NCI-H2081 (cell line): ENCODE results near the gene S100Z.
A peak's percentile ranks its signal among the peaks of the same experiment; 100 is the strongest.
"Not testable (repeated sequence)": the region's sequence is repeated elsewhere in the genome, so short reads cannot be mapped to it uniquely, and the experiment has no call there.

Experiments used
- DNase-seq, 2 experiments: peaks; one replicate each; lab custom pipeline; 2025; lab: John Stamatoyannopoulos, UW

Gene S100Z

GRCh38 chr5:76874088-76874581 lies 24.3 kb downstream of the S100Z start:
- DNase-seq: peak; percentile 14 to 67

DNA sequence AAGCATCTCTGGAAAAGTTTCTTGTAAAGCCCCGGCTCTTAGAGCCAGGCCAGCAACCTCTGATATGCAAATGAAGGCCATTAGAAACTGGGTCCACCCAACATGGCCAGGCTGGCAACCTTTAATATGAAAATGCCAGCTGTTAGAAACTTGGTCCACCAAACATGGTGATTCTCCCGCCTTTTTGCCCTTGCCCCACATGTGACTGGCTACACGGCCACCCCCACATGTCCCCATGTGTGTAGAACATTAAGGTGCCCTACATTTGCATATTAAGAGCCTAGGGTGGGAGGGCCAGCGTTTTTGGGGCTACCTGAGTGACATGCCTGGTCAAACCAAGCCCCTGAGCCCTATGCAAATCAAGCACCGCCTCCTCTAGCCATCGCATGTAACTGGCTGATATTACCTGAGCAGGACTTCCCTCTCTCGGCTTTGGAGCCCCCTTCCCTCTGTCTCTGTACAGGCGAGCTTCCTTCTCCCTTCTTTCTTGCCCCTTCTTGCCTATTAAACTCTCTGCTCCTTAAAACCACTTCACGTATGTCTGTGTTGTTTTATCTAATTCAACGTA lies 39.0 kb downstream of the S100Z start:
- DNase-seq: no peak

GRCh38 chr5:76893294-76893693 lies 43.5 kb downstream of the S100Z start:
- DNase-seq: no peak

DNA sequence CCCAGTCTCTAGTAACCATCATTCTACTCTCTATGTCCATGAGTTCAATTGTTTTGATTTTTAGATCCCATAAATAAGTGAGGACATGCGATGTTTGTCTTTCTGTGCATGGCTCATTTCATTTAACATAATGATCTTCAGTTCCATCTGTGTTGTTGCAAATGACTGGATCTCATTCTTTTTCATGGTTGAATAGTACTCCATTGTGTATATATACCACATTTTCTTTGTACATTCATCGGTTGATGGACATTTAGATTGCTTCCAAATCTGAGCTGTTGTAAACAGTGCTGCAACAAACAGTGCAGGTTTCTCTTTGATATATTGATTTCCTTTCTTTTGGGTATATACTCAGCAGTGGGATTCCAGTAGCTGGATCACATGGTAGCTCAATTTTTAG lies 46.4 kb downstream of the S100Z start:
- no peak for DNase-seq

- DNase-seq: no peak
Observed at GRCh38 chr5:76901522-76901921, 51.7 kb downstream of the S100Z start.

GRCh38 chr5:76908166-76908565 lies 58.4 kb downstream of the S100Z start:
- DNase-seq: no peak

DNA sequence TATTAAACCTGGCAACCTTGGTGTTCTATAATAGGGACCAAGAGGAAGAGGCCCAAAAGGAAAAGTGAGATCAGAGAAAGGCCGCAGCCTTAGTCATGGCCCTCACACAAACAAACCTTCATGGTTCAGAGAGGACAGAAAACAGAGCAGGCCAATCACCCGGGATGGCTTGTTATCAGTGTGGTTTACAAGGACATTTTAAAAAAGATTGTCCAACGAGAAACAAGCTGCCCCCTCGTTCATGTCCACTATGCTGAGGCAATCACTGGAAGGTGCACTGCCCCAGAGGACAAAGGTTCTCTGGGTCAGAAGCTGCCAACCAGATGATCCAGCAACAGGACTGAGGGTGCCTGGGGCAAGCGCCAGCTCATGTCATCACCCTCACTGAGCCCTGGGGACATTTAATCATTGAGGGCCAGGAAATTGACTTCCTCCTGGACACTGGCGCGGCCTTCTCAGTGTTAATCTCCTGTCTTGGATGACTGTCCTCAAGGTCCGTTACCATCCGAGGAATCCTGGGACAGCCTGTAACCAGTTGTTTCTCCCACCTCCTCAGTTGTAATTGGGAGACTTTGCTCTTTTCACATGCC lies 60.6 kb downstream of the S100Z start:
- DNase-seq: not testable (repeated sequence)

GRCh38 chr5:76914671-76915070 lies 64.9 kb downstream of the S100Z start:
- not testable (repeated sequence) for DNase-seq

GRCh38 chr5:76918539-76918938 lies 68.7 kb downstream of the S100Z start:
- no peak for DNase-seq

DNA sequence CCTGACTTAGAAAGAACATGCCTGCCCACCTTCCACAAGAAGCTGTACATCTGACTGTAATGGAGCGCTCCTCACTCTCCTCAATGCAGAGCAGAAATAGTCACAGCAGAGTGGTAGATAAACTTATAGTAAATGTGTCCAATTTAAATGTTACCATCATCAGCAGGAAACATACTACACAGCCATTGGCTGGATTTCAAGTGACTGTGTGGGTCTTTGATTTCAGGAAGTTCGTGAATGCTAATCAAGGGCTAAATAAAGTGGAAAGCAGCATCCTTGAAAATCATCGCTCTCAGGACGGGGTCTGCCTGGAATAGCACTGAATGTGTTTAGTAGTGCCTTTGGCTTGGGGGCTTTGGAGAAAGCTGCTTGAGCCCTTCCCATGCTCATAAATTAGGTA lies 70.7 kb downstream of the S100Z start:
- DNase-seq: no peak

- DNase-seq: no peak
Observed at GRCh38 chr5:76926329-76927105, 76.7 kb downstream of the S100Z start.

DNA sequence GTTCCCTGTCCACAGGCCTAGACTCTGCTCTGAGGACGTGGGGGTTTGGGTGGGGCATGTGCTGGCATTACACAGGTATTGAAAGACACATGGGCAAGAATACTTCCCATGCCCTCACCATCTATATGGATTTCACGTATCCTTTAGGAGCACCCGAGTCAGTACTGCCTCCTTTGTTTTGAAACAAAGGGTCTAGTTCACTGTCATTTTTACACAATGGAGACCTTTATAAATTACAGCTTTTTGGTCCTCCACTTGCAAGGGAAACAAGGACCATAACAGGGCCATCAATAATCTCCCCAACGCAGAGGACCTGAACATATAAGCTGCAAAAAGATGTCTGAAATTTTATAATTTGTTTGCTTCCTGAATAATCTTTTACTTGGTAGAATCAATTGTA lies 78.1 kb downstream of the S100Z start:
- DNase-seq: no peak

GRCh38 chr5:76930083-76930482 lies 80.3 kb downstream of the S100Z start:
- no peak for DNase-seq

GRCh38 chr5:76938177-76938576 lies 88.4 kb downstream of the S100Z start:
- no peak for DNase-seq

DNA sequence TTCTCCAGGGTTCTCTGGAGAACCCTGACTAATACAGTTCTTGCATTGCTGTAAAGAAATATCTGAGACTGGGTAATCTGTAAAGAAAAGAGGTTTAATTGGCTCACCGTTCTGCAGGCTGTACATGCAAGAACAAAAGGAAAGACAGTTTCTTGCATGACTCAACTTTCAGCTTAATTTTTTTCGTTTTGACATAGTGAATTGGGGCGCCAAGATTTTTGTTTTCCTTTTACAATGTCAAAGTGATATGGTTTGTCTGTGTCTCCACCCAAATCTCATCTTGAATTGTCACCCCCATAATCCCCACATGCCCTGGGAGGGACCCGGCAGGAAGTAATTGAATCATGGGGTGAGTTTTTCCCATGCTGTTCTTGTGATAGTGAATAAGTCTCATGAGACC lies 91.2 kb downstream of the S100Z start:
- DNase-seq: no peak

DNA sequence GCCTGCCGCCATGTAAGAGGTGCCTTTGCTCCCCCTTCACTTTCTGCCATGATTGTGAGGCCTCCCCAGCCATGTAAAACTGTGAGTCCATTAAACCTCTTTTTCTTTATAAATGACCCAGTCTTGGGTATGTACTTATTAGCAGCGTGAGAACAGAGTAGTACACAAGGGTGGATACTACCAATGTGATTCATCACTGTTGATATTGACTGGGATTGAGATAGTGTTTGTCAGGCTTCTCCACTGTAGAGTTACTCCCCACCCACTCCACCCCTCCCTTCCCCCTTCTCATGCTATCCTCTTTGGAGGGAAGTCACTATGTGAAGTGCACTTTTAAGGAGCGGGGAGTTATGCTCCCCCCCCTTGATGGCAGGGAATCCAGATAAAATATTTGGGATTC lies 91.6 kb downstream of the S100Z start:
- no peak for DNase-seq

- DNase-seq: no peak
Observed at GRCh38 chr5:76942581-76942980, 92.8 kb downstream of the S100Z start.

DNA sequence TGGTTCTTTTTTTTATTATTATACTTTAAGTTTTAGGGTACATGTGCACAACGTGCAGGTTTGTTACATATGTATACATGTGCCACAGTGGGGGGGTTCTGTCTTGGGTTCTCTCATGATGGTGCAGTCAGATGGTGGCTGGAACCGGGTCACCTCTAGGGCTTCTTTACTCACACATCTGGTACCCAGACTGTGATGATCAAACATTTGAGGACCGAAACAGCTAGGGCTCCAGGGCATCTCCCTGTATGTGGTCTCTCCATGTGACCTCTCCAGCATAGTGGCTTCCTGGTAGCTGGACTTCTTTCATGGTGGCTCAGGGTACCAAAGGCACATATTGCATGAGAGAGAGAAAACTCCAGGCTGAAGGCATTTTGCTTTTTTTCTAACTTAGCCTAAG lies 93.2 kb downstream of the S100Z start:
- DNase-seq: no peak

GRCh38 chr5:76944638-76945037 lies 94.8 kb downstream of the S100Z start:
- no peak for DNase-seq

DNA sequence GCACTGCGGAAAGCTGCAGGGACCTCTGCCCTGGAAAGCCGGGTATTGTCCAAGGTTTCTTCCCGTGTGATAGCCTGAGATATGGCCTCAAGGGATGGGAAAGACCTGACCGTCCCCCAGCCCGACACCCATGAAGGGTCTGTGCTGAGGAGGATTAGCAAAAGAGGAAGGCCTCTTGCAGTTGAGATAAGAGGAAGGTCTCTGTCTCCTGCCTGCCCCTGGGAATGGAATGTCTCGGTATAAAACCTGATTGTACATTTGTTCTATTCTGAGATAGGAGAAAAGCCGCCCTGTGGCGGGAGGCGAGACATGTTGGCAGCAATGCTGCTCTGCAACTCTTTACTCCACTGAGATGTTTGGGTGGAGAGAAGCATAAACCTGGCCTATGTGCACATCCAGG lies 95.4 kb downstream of the S100Z start:
- not testable (repeated sequence) for DNase-seq

- no peak for DNase-seq
Observed at GRCh38 chr5:76946090-76946489, 96.3 kb downstream of the S100Z start.

DNA sequence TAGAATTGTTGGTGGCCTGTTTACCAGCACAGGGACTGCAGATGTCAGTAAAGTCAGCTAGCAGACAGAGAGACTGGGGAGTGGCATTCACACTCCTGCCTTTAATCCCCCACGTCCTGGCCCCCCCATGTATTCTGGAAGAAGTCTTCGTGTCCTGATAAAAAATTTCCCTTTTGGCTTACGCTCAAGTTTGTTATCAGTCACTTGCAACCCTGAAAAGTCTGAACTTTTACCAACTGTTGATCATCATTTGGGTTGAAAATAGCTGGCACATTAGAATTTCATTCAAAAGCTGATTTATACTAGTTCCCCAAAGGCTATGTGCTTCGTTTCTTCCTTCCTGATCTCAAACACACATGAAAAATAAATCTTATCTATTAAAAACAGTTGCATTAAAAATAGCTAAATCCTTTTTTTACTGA lies 97.3 kb downstream of the S100Z start:
- no peak for DNase-seq

- no peak for DNase-seq
Observed at GRCh38 chr5:76952795-76953536, 103.2 kb downstream of the S100Z start, which contains the start of gene CRHBP. TSS of gene CRHBP (plus strand) at chr5:76953045. CDS start at chr5:76953135, 90 bp downstream.
